Fibroblast of villous mesenchyme (primary cell): ENCODE results near the gene F13A1. TPM values are rescaled to one million over a fixed set of nuclear protein-coding genes. Genes with fewer than 3 reads are reported as not detected.

ENCODE experiments used
- DNase-seq: peaks from one replicate; pipeline ENCODE4 v3.0.0-alpha.2; 2010; ENCODE audit warnings: low read depth
- H3K4me3 ChIP-seq: 2 replicates; pipeline ENCODE4 v1.5.1; 2011; ENCODE audit warnings: low read depth, mild to moderate bottlenecking, low read length
- CTCF ChIP-seq: IDR thresholded peaks from 2 replicates; pipeline ENCODE4 v1.5.1; 2012; ENCODE audit warnings: low read depth, mild to moderate bottlenecking, low read length; ENCODE audit not compliant: insufficient read depth
- total RNA-seq: library from RNA; depleted of rRNA; stranded (reverse); fragments of >200 nt; gene quantifications from 2 replicates; pipeline ENCODE4 v1.2.3, GENCODE V29; 2012

F13A1 gene
- total RNA-seq, 1 donor, result not detected

- no peak for DNase-seq
- TF ChIP-seq CTCF, result no peak
- no peak overlapping the region for H3K4me3 ChIP-seq
These were observed 140.4 kb downstream of the F13A1 start for GRCh38 chr6:6179858-6180623.

- TF ChIP-seq CTCF, result no peak
- no peak for DNase-seq
- H3K4me3 ChIP-seq, result no peak overlapping the region
These were observed 141.7 kb downstream of the F13A1 start for GRCh38 chr6:6178795-6179194.

- H3K4me3 ChIP-seq, result no peak overlapping the region
- DNase-seq, result no peak
- no peak for TF ChIP-seq CTCF
These were observed 142.7 kb downstream of the F13A1 start for GRCh38 chr6:6177754-6178153.

- TF ChIP-seq CTCF, result no peak
- no peak for DNase-seq
These were observed 143.8 kb downstream of the F13A1 start for GRCh38 chr6:6176586-6177228.

GRCh38 chr6:6176127-6176526 lies 144.3 kb downstream of the F13A1 start:
- no peak overlapping the region for H3K4me3 ChIP-seq
- no peak for DNase-seq
- no peak for TF ChIP-seq CTCF

More at GRCh38 chr6:6176586-6177228, 143.8 kb downstream of the F13A1 start:
- no peak overlapping the region for H3K4me3 ChIP-seq

GRCh38 chr6:6169141-6169540 lies 151.3 kb downstream of the F13A1 start:
- DNase-seq, result no peak
- no peak for TF ChIP-seq CTCF
- H3K4me3 ChIP-seq, result no peak overlapping the region
